ENCODE results near the gene OR5K1.

The OR5K1 gene

DNA sequence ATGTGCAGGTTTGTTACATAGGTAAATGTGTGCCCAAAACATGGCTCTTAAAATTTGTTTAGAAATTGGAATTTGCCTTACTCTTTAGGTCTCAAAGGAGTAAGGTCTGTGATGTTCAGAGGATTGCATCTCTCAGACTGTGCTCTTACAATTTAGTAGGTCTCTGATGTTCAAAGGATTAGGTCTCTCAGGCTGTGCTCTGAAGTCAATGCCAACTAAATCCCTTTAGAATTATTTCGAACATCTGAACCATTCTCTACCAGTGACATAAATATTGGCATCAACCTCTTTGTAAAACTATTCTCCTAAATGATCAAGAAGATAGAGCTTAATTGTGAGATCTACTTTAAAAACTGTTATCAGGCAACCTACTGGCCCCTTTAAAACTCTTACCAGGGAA lies at the start of gene OR5K1:
Gene OR5K1, plus strand, starts transcription at position 301 of the 400 bp plus-strand sequence. CDS start 6,376 bp downstream, outside the sequence.
- no peak for DNase-seq (ENCODE audit: low read depth in 2 of 2)

DNA sequence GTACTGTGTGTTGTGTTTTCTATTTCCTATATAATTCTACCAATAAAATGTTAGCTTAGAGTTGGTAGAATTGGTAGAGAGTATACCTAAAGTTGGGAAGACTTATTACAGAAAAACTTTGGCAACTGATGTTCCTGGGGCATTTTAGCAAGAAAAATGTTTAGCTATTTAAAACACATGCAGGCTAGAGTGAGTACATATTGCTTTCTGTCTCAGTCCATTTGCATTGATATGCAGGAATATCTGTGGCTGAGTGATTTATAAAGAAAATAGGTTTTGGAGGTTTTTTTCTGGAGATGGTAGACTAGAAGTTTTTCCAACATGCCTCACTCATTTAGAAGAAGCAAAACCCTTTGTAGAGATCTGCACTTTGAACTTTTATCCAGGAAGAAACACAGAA lies 30.4 kb upstream of the OR5K1 start:
- no peak for DNase-seq (ENCODE audit: low read depth in 2 of 2)

DNA sequence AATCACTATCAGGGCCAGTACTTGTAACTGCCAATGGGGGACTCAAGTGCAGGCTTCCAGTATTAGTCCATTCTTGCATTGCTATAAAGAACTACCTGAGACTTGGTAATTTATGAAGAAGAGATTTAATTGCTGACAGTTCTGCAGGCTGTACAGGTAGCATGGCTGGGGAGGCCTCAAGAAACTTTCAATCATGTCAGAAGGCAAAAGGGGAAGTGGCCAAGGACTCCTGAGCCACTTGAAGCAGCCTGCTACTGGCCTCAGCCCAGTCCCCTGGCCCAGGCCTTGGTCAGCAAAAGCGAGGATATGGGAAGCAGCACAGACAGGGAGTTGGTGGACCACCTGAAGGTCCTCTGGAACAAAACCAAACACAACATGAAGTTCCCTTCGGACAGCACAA lies 29.2 kb upstream of the OR5K1 start:
- no peak for DNase-seq (ENCODE audit: low read depth in 2 of 2)

DNA sequence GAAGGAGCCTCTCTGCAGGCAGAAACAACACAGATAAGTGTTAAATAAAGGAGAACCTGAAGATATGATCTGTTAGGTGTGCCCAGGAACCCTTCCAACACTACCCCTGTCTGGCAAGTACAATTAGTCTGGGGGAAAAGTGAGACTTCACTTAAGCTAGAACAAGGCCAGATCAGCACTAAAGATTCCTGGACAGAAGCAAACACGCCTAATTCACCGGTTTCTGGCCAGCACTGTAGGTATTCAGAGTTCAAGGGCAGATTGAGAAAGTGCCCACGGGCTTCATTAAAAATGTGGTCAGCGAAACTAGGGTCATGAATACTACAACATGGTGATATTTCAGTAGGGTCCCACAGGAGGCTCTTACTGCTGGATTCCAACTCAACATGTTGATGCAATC lies 28.6 kb upstream of the OR5K1 start:
- DNase-seq (ENCODE audit: low read depth in 2 of 2) = no peak

DNA sequence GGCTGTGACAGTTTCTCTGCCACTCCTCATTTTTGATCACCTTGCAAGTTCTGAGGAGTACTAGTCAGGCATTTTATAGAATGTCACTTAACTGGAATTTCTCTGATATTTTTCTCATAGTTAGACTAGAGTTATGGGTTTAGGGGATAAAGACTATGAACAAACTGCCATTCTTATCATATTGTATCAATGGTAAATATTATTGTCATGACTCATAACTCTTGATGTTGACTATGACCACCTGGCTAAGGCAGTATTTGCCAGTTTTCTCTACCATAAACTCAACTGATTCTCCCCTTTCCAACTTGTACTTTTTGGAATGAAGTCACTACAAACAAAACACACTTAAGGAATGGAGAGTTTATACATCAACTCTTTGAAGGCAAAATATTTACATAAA lies 22.7 kb upstream of the OR5K1 start:
- no peak for DNase-seq (ENCODE audit: low read depth in 2 of 2)

DNA sequence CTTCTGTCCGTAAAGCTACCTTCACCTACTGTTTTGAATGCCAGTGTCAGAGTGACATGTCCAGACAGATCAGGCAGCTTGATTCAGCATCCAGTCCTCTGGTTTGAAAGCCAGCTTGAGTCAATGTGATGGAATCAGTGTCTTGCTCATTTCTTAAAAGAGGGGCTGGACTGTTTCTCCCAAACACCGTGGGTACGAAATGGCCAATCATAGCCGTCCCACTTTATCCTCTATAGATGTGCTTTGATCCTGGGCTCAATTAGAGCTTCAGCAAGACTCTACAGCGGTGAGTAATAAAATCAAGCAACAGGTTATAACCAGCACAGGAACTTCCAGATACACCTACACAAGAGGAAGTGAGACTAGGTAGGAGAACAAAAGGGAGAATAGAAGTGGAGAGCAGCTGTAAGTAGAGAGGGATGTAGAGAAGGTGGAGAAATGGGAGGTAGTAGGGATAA lies 17.0 kb upstream of the OR5K1 start:
- DNase-seq (ENCODE audit: low read depth in 2 of 2) = no peak

DNA sequence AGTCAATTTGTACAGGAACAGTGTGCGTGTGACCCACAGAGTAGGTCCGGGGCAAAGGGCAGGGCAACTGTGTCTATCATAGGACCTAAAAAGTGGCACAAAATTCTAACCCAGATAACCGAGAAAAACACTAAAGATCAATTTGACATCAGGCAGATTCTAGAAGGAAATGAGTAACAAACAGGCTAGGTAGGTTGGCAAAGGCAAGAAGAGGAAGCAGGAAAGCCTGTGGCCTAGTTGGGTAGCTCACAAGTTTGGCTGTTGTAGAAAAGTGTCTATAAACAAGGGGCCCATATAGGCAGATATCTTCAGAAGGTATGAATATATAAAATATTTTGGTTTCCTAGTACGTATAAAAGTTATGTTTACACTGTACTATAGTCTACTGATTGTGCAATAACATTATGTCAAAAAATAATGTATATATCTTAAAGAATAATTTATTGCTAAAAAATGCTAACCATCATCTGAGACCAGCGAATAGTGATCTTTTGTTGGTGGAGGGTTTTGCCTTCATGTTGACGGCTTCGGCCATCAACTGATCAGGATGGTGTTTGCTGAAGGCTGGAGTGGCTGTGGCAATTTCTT lies 13.3 kb upstream of the OR5K1 start:
- no peak for DNase-seq (ENCODE audit: low read depth in 2 of 2)

DNA sequence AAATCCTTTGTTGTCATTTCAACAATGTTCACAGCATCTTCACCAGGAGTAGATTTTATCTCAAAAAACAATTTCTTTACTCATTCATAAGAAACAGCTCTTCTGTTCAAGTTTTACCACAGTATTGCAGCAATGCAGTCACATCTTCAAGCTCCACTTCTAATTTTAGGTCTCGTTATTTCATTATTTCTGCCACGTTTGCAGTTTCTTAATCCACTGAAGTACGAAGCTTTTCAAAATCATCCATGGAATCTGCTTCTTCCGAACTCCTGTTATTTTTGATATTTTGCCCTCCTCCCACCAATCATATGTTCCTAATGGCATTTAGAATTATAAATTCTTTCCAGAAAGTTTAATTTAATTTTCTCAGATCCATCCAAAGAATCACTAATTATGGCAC lies 12.6 kb upstream of the OR5K1 start:
- DNase-seq (ENCODE audit: low read depth in 2 of 2) = no peak

DNA sequence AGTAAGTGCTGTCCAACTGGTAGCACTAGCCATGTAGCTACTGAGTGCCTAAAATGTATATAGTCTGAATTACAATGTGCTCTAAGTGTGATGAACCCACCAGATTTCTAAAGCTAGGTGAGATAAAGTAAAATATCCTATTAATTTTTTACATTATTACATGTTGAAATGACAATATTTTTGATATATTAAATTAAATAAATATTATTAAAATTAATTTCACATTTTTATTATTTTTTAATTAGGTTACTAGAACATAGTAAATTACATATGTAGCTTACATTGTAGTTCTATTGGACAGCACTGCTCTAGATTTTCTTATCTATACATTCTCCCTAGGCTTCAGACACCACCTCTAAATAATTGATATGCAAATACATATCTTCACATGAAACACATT lies 9.2 kb upstream of the OR5K1 start:
- no peak for DNase-seq (ENCODE audit: low read depth in 2 of 2)

DNA sequence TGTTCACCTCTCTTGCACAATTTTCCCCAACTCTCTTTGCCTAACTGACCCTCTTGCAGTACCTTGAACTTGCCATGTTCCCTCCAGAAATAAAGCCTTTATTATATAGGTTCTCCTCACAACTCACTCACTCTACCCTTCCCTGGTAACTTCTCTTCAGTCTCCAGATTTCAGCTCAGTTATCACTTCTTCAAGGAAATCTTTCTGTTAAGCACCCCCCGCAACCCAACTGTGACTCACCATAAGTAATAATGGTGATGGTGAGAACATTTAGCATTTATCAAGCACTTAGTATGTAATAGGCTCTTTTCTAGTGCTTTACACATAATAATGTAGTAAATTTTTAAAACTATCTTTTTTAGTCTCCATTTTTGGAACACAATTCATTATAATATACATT lies 8.1 kb upstream of the OR5K1 start:
- DNase-seq (ENCODE audit: low read depth in 2 of 2) = no peak

DNA sequence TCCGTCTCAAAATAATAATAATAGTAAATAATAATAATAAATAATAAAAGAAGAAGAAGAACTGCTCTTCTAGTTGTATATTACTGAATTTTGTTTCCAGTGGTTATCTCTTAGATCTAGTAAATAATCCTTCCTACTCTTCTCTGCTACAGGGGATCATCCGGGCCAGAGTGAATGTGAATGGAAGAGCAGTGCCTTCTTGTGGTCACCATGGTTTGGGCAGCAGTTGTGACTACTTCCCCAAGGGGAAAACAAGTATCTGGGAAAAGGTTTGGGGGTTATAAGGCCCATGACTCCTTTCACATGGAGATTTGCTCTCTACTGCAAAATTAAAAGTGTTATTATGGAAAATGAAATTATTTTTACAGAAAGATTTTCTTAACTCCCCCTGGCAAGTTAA lies 5.5 kb upstream of the OR5K1 start:
- DNase-seq (ENCODE audit: low read depth in 2 of 2) = no peak

DNA sequence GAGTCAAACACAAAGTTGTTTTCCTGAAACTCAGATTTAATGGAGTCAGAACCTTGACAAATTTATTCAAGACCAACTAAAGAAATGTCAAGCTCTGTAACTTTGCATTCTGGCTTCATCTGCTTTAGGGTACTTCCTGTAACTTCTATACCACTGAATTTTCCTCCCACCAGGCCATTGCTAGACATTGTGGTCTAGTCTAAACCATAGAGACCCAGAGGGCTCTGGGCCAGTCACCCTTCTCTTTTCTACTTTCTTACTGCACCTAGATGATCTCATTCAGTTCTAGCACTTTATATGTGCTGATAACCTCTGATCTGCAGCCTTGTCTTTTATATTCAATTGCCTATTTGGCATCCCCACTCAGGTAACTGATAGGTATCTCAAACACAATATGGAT lies 2.8 kb upstream of the OR5K1 start:
- no peak for DNase-seq (ENCODE audit: low read depth in 2 of 2)

DNA sequence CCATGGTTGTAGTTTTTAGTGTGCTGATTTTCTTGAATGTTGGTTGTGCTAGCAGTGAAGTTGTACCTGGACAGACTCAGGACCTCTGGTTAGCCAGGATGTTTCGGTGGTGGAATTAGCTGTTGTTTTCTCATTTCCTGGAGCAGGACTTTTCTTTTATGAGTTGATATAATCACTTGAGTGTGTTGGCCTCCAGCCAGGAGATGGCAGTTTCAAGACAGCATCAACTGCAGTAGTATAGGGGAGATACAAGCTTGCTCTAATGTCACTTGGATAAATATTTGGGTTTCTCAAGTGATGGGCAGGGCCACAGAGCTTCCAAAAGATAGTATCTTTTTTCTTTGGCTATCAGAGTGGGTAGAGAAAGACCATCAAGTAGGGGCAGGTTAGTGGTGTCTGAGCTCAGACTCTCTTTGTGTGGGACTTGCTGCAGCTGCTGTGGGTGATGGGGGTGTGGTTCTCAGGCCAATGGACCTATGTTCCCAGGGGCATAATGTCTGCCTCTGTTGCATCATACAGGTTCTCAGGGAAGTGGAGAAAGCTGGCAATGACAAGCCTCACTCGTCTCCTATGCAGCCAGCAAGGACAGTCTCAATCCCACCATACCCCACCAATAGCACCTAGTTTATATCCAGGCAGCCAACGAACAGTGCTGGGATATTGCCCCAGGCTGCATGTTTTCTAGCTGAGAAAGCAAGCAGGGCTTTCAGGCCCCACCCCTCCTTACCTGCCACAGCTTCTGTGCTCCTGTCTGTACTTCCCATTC lies 19.9 kb downstream of the OR5K1 start:
- DNase-seq (ENCODE audit: low read depth in 2 of 2) = no peak

DNA sequence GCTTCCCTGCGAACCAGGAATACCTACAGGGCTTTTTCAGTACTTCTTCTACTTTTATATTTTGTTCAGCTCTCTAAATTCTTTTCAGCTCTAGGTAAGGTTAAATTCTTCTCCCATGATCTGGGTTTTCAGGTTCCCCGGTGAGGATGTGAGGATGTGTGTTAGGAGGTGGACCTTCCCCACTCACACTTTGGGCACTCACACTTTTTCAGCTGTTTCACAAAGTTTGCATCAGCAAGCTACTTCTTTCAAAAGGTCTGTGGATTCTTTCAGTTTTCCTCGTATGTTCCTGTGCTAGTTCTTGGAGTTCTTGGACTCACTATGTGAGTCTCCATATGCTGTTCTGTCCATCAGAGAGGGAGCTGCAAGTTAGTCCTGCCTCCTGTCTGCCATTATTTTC lies 20.6 kb downstream of the OR5K1 start:
- no peak for DNase-seq (ENCODE audit: low read depth in 2 of 2)

DNA sequence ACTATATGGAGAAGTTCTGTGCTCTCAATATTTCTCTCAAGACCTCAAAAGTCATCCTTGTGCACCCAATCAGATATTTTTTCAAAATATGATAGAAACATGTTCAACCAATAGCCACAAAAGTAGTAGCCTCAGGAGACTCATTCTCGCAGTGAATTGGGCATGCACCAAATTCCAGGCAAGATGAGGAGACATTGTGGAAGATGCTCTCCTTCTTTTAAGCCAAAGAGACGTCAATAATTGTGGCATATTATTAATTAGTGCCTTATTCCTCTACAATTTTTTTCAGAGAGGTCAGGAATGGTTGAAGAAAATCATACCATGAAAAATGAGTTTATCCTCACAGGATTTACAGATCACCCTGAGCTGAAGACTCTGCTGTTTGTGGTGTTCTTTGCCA lies 34.4 kb downstream of the OR5K1 start, which contains the start of gene OR5K2:
Gene OR5K2, plus strand, starts transcription at position 301 of the 400 bp plus-strand sequence. Its CDS starts 0 bp downstream, at position 301.
- no peak for DNase-seq (ENCODE audit: low read depth in 2 of 2)

DNA sequence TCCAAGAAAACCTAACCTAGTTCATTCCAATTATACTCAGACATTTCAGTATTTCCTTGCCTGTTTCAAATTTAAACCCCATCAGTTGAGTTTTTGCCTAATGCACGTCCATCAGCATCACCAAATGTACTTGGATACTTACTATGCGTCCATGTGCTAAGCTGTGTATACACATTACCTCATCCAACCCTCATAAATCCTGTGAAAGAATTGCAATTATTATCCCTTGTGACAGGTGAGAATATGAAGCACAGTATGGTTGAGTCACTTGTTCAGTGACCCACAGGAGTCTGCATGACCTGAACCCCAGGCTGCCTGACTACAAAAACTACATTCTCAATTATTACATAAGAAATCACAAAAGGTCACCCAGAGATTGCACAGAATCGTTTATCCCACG lies 37.0 kb downstream of the OR5K1 start:
- no peak for DNase-seq (ENCODE audit: low read depth in 2 of 2)

DNA sequence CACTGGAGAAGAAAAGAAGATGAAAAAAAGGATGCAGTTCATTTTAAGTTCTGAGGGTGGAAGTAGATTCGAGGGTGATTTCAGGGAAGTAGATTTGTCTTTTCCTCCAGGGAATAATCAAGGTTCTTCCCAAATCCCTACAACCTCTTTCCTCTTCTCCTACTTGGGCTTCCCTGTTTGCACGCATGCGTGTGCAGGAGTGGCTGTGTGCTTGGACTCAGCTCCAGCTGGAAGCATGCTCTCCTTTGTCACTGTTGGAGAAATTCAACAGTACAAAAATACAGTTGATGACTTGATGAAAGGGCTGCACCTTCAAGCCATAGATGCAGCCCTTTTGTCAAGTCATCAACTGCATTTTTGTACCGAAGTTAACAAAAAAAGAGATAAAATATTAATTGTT lies 38.3 kb downstream of the OR5K1 start:
- no peak for DNase-seq (ENCODE audit: low read depth in 2 of 2)

DNA sequence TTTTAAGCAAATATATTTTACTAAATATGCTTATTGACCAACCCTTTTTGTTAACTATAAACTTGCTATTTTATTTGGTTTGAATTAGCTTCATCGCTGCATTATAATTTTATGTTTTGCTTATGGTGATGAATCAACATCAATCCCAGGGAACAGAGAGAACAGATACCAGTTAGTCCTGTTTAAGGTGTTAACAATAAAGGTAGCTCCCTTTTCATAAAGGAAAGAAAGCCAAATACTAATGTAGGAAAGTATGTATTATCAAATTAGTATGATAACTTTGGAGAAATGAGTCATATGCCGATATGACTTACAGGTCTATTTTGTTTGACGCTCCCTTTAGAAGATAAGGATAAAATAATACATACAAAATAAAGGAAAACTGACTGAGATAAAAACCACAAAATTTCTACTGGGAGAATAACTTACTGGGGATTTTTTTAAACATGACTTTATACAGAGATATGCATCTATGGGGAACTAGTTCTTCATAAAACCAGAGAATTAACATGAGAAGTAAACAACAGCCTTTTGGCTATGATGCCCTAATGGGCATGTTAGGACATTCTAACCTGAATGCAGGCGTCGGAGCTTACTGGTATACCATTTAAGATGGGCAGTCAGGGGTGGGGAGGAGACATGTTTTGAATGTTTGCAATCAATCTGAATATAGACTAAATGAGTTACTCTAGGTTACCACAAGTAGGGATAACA lies 39.0 kb downstream of the OR5K1 start:
- DNase-seq (ENCODE audit: low read depth in 2 of 2) = no peak

DNA sequence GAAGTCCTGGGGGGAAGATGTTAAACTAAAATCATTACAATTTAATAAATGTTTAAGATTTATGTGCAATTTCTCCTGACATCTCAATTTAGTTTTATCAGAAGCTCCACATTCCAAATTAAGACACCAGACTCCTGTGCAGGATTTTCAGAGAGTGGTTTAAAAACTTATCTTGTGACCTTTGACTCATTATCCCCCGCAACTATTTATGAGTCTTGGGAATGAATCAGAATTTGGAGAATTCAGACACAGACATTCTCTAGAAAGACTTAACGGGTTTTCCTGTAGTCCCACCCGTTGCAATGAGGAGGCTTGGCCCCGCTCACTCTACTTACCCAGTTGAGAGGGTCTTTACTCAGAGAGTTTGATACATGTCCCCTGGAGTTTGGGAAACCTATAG lies 41.5 kb downstream of the OR5K1 start:
- no peak for DNase-seq (ENCODE audit: low read depth in 2 of 2)

DNA sequence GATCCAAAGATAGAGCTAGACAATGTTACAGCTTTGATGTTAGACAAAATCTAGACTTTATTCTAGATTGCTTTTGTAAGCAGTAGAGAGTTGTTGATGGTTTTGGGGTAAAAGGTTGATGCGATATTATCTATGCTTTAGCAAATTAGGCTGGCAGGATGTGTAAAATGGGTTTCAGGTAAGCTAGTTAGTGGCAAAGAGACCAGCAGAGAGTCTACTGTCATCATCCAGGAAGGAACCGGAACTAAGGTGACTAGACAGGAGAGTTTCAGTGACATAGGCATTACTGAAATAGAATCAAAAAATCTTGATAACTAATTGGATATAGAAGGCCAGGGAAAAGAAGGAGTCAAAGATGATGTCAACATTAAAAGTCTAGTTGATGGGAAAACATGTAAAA lies 45.6 kb downstream of the OR5K1 start:
- DNase-seq (ENCODE audit: low read depth in 2 of 2) = no peak

DNA sequence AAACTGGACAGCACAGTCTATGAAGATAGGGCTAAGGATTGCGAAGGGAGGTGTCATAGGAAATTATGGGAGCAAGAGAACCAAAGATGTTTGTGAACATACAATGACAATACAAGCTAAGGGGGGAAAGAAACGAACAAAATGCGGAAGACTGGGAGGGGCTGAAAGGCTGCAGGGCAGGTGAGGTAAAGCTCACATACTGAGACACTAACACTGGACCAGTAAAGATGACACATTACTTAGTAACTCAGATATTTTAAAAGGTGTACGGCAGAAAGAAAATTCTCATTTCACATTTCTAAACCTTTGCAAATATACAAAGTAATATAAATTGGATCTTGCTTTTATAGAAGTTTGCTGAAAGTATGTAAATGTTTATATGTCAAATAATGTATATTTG lies 49.6 kb downstream of the OR5K1 start:
- no peak for DNase-seq (ENCODE audit: low read depth in 2 of 2)

DNA sequence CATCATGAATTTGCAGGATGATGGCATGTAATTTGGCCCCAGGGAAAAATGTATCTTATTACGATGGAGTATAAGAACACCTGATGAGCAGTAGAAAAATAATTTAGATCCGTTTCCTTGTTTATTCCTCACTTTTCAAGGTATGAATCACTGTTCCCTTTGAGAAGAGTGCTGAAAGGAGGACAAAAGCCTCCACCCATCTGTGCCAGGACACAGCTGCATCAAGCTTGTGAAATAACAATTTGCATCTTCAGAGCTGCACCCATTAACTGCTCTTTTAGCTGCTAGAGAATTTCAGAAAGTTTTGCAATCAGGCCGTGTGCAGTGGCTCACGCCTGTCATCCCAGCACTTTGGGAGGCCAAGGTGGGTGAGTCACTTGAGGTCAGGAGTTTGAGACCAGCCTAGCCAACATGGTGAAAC lies 50.1 kb downstream of the OR5K1 start:
- no peak for DNase-seq (ENCODE audit: low read depth in 2 of 2)

DNA sequence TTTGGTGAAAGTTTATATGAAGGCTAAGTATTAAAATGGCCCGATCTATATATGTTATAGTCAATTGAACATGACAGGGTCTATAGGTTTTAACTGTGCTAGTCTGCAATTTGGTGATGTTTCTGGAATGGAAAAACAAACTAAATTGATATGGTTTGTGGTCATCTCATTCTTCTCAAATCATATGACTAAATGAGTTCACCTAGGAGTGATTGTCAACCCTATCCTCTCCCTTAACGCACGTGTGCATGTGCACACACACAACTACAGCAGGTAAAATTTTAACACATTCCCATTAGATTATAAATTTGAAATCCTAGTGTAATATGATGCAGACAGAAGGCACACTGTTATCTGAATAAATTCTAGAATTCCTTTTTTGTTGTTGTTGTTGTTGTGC lies 50.7 kb downstream of the OR5K1 start:
- DNase-seq (ENCODE audit: low read depth in 2 of 2) = no peak
